B cell (primary cell): ENCODE data around the gene DACH1.

Source experiments
- EZH2 ChIP-seq: IDR thresholded peaks from 2 replicates; pipeline ENCODE4 v1.6.1; 2012; ENCODE audit warnings: borderline replicate concordance, low read depth, mild to moderate bottlenecking, moderate library complexity, low read length; ENCODE audit not compliant: insufficient read depth, poor library complexity, severe bottlenecking
- TF ChIP-seq, protein P1 (sequence below): fragments of 200-600 bp; IDR thresholded peaks from one replicate; pipeline ENCODE4 v1.8.0; 2022; ENCODE audit warnings: antibody characterized with exemption, mild to moderate bottlenecking

DNA sequence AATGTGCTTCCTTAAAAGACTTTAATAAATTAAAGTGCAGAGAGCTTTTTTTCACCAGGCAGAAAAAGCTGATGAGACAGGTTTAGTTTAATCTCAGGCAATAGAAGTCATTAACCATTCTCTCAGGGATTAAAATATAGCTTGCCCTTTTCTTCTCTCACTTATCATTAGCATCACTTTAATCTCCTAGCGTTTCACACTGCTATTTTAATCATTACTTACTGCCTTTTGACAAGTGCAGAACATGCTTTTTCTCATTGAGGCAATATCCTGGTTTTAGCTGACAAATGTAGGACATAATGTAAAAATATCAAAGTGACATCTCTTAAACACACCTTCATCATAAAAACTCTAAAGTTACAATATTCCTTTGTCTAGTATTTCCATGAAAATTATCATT lies 94.6 kb downstream of the DACH1 start:
- TF ChIP-seq, protein P1, sequence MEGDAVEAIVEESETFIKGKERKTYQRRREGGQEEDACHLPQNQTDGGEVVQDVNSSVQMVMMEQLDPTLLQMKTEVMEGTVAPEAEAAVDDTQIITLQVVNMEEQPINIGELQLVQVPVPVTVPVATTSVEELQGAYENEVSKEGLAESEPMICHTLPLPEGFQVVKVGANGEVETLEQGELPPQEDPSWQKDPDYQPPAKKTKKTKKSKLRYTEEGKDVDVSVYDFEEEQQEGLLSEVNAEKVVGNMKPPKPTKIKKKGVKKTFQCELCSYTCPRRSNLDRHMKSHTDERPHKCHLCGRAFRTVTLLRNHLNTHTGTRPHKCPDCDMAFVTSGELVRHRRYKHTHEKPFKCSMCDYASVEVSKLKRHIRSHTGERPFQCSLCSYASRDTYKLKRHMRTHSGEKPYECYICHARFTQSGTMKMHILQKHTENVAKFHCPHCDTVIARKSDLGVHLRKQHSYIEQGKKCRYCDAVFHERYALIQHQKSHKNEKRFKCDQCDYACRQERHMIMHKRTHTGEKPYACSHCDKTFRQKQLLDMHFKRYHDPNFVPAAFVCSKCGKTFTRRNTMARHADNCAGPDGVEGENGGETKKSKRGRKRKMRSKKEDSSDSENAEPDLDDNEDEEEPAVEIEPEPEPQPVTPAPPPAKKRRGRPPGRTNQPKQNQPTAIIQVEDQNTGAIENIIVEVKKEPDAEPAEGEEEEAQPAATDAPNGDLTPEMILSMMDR: no peak
- TF ChIP-seq EZH2: no peak
